ENCODE measurements around the gene TYK2.
"Not testable (repeated sequence)": the region's sequence is repeated elsewhere in the genome, so short reads cannot be mapped to it uniquely, and the experiment has no call there.

DNA sequence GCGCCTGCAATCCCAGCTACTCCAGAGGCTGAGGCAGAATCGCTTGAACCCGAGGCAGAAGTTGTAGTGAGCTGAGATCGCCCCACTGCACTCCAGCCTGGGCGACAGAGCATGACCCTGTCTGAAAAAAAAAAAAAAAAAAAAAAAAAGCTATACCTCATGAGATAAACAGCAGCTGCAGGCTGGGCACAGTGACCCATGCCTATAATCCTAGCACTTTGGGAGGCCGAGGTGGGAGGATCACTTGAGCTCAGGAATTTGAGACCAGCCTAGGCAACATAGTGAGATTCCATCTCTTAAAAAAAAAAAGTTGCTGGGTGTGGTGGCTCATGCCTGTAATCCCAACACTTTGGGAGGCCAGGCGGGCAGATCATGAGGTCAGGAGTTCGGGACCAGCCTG lies 19.0 kb upstream of the TYK2 start:
- TF ChIP-seq POLR2A (IDR thresholded peaks at IDR 0.05) = not testable (repeated sequence)
- TF ChIP-seq, protein P1, sequence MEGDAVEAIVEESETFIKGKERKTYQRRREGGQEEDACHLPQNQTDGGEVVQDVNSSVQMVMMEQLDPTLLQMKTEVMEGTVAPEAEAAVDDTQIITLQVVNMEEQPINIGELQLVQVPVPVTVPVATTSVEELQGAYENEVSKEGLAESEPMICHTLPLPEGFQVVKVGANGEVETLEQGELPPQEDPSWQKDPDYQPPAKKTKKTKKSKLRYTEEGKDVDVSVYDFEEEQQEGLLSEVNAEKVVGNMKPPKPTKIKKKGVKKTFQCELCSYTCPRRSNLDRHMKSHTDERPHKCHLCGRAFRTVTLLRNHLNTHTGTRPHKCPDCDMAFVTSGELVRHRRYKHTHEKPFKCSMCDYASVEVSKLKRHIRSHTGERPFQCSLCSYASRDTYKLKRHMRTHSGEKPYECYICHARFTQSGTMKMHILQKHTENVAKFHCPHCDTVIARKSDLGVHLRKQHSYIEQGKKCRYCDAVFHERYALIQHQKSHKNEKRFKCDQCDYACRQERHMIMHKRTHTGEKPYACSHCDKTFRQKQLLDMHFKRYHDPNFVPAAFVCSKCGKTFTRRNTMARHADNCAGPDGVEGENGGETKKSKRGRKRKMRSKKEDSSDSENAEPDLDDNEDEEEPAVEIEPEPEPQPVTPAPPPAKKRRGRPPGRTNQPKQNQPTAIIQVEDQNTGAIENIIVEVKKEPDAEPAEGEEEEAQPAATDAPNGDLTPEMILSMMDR (IDR thresholded peaks at IDR 0.05) = not testable (repeated sequence)
